ENCODE data around the gene PHC2. TPM values are rescaled to one million over a fixed set of nuclear protein-coding genes. Genes with fewer than 3 reads are reported as not detected.

The PHC2 gene
- total and polyA plus RNA-seq, 9 of the 15 experiments (the other 6 are each of a cell fraction or from before 2014, with no cell fraction given) = 3.1 to 67.6 (median 34.6) TPM

GRCh38 chr1:33307494-33307864 is 123.4 kb downstream of the PHC2 start:
- Histone ChIP-seq H3K4me3 (no peak overlapping the region), H3K4me1 (replicated peaks in 1 of 2; ENCODE audit: control insufficient read depth in 2 of 2, insufficient read depth in 2 of 2, low read length in 2 of 2) (peaks cover 0 to 11% of the 10 kb centered on the region in 2 experiments; a peak in 1 of 5 replicates), H3K9me3 (replicated peaks; ENCODE audit: control insufficient read depth, insufficient read depth, low read depth, low read length) (no peaks in the 10 kb centered on the region), H3K79me2 (ENCODE audit: control insufficient read depth, insufficient read depth, low read length) (no peaks in the 10 kb centered on the region), H3K4me2 (ENCODE audit: insufficient read depth, low read length) (no peak overlapping the region), H2AFZ (ENCODE audit: low read depth, low read length) (no peak overlapping the region), H3K9me1 (ENCODE audit: control insufficient read depth, insufficient read depth, low read length) (no peaks in the 10 kb centered on the region), H3K9ac (ENCODE audit: insufficient read depth in 1 of 2, low read depth in 2 of 2, low read length in 2 of 2) (no peak overlapping the region), H3K27me3 (ENCODE audit: control insufficient read depth in 2 of 2, insufficient read depth in 2 of 2, low read length in 2 of 2) (peaks cover 20 to 52% of the 10 kb centered on the region in 2 experiments), H4K20me1 (replicated peaks; ENCODE audit: control insufficient read depth, insufficient read depth, low read length) (no peaks in the 10 kb centered on the region), H3K36me3 (ENCODE audit: control insufficient read depth, insufficient read depth, low read length) (no peaks in the 10 kb centered on the region), H3K27ac (ENCODE audit: extremely low read depth, low read depth, low read length) (no peak overlapping the region)
- WGBS (ENCODE audit: insufficient coverage, low coverage, missing lambda C conversion rate) = 0% methylated on average over 1 of the region's 5 CpGs
- FAIRE-seq = no peak
- ChIA-PET POLR2A (no interaction called here), CTCF (ENCODE audit: low intra/inter-chr PET ratio) (no interaction called here)
- BruUV-seq (replicated peaks) = no TSS peak
- ATAC-seq = no peak
- intact Hi-C loops (cut with micrococcal nuclease) (no loop called here), in situ Hi-C loops (cut with MboI) (no loop called here)
- no peak for DNase-seq (ENCODE audit: extremely low read depth in 1 of 4, low spot score in 3 of 4)
- TF ChIP-seq, protein P1, sequence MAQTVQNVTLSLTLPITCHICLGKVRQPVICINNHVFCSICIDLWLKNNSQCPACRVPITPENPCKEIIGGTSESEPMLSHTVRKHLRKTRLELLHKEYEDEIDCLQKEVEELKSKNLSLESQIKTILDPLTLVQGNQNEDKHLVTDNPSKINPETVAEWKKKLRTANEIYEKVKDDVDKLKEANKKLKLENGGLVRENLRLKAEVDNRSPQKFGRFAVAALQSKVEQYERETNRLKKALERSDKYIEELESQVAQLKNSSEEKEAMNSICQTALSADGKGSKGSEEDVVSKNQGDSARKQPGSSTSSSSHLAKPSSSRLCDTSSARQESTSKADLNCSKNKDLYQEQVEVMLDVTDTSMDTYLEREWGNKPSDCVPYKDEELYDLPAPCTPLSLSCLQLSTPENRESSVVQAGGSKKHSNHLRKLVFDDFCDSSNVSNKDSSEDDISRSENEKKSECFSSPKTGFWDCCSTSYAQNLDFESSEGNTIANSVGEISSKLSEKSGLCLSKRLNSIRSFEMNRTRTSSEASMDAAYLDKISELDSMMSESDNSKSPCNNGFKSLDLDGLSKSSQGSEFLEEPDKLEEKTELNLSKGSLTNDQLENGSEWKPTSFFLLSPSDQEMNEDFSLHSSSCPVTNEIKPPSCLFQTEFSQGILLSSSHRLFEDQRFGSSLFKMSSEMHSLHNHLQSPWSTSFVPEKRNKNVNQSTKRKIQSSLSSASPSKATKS (CRISPR knock-in tag; IDR thresholded peaks at IDR 0.05) = no peak
- TF ChIP-seq, protein P2, sequence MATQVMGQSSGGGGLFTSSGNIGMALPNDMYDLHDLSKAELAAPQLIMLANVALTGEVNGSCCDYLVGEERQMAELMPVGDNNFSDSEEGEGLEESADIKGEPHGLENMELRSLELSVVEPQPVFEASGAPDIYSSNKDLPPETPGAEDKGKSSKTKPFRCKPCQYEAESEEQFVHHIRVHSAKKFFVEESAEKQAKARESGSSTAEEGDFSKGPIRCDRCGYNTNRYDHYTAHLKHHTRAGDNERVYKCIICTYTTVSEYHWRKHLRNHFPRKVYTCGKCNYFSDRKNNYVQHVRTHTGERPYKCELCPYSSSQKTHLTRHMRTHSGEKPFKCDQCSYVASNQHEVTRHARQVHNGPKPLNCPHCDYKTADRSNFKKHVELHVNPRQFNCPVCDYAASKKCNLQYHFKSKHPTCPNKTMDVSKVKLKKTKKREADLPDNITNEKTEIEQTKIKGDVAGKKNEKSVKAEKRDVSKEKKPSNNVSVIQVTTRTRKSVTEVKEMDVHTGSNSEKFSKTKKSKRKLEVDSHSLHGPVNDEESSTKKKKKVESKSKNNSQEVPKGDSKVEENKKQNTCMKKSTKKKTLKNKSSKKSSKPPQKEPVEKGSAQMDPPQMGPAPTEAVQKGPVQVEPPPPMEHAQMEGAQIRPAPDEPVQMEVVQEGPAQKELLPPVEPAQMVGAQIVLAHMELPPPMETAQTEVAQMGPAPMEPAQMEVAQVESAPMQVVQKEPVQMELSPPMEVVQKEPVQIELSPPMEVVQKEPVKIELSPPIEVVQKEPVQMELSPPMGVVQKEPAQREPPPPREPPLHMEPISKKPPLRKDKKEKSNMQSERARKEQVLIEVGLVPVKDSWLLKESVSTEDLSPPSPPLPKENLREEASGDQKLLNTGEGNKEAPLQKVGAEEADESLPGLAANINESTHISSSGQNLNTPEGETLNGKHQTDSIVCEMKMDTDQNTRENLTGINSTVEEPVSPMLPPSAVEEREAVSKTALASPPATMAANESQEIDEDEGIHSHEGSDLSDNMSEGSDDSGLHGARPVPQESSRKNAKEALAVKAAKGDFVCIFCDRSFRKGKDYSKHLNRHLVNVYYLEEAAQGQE (IDR thresholded peaks at IDR 0.05; ENCODE audit: borderline replicate concordance) = no peak
- TF ChIP-seq, protein P2 (CRISPR knock-in tag; IDR thresholded peaks at IDR 0.05; ENCODE audit: low read depth) = no peak
- TF ChIP-seq MXI1 (IDR thresholded peaks at IDR 0.05; ENCODE audit: low read depth, low read length) (no peak), IRF1 (CRISPR knock-in tag; IDR thresholded peaks at IDR 0.05; ENCODE audit: borderline replicate concordance) (no peak)

Measured in K562 (cell line).